Suppressor macrophage treated with lipopolysaccharide for 4 hours (primary cell): ENCODE data around the gene PRAMEF5.
A peak's percentile ranks its signal among the peaks of the same experiment; 100 is the strongest.
"Not testable (repeated sequence)": the region's sequence is repeated elsewhere in the genome, so short reads cannot be mapped to it uniquely, and the experiment has no call there.

Source experiments
- DNase-seq: peaks from one replicate; pipeline ENCODE4 v3.0.0-alpha.2; 2020

PRAMEF5 gene

GRCh38 chr1:13253898-13254297 lies at the start of gene PRAMEF5:
PRAMEF5 (plus strand) TSS chr1:13254198; CDS start chr1:13259269, 5,071 bp downstream.
- DNase-seq, result not testable (repeated sequence)

- DNase-seq, result not testable (repeated sequence)
Observed at GRCh38 chr1:13208712-13209111, 45.3 kb upstream of the PRAMEF5 start.

GRCh38 chr1:13216619-13217018 lies 37.4 kb upstream of the PRAMEF5 start:
- not testable (repeated sequence) for DNase-seq

GRCh38 chr1:13219203-13219602 lies 34.8 kb upstream of the PRAMEF5 start:
- not testable (repeated sequence) for DNase-seq

- DNase-seq, result not testable (repeated sequence)
Observed at GRCh38 chr1:13222788-13223187, 31.2 kb upstream of the PRAMEF5 start.

GRCh38 chr1:13224480-13225060 lies 29.4 kb upstream of the PRAMEF5 start:
- DNase-seq, result no peak

DNA sequence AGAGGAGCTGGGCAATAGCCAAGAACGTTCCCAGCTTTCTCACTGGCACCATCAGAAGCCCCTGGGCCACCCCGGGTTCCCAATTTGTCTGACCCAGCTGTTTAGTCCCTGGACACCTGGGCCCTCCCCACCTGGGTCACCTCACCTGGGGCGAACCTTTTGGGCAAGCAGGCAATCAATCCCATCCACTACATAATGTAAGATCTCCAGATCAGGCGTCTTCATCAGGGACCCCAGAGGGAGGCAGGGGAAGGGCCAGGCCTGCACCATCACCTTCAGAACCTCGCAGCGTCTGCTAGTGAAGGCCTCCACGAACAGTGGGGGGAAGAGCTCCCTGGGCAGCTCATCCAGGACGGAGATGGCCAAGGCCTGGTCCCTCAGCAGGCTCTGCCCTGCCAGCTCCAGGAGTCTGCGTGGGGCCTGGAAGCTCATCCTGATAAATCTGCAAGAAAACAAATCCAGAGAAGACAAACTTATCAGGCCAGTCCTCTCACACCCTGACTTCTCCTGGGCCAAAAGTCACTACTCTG lies 28.3 kb upstream of the PRAMEF5 start, which contains the start of gene PRAMEF18:
PRAMEF18 (minus strand) TSS at position 480 of the 530 bp plus-strand sequence; CDS start at position 432, 48 bp downstream.
- not testable (repeated sequence) for DNase-seq

DNA sequence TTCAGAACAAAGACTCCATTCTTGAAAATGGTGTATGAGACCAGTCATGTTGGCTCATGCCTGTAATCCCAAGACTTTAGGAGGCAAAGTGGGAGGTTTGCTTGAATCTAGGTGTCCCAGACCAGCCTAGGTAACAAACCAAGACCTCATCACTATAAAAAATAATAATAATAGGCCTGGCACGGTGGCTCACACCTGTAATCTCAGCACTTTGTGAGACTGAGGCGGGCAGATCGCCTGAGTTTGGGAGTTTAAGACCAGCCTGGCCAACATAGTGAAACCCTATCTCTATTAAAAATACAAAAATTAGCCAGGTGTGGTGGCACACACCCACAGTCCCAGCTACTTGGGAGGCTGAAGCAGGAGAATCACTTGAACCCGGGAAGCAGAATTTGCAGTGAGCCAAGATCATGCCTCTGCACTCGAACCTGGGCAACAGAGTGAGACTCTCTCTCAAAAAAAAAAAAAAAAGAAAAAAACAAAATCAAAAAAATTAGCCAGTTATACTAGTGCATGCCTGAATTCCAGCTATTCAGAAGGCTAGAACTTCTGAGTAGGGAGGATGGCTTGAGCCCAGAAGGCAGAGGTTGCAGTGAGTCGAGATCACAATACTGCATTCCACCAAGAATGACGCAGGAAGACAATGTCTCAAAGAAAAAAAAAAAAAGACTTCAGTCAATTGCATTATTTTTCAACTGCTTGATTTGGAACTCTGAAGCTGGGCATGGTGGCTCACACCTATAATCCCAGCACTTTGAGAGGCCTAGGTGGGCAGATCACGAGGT lies 26.5 kb upstream of the PRAMEF5 start:
- not testable (repeated sequence) for DNase-seq

DNA sequence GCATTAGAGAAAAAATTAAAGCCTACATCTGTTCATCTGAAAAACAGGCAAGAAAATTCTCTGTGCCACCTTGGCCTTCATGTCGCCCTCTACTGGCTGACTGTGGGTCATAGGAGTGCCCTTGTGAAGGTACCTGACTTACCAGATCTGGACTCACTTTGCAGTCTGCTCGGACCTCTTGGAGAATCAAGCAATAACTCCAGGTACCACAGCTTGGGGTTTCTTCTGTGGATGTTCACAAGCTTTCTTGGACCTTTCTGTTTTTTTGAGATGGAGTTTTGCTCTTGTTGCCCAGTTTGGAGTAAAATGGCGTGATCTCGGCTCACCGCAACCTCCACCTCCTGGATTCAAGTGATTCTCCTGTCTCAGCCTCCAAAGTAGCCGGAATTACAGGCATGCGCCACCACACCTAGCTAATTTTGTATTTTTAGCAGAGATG lies 25.6 kb upstream of the PRAMEF5 start:
- peak; percentile 30 for DNase-seq

- not testable (repeated sequence) for DNase-seq
Observed at GRCh38 chr1:13230096-13230495, 23.9 kb upstream of the PRAMEF5 start.

GRCh38 chr1:13230601-13231000 lies 23.4 kb upstream of the PRAMEF5 start:
- DNase-seq, result not testable (repeated sequence)

- not testable (repeated sequence) for DNase-seq
Observed at GRCh38 chr1:13231061-13231750, 22.8 kb upstream of the PRAMEF5 start.

DNA sequence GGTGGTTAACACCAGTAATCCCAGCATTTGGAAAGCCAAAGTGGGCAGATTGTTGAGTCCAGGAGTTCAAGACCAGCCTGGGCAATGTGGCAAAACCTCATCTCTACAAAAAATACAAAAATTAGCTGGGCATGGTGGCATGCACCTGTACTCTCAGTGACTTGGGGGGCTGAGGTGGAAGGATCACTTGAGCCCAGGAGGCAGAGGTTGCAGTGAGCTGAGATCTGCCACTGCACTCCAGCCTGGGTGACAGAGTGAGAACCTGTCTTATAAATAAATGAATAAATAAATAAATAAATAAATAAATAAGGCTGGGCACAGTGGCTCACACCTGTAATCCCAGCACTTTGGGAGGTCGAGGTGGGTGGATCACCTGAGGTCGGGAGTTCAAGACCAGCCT lies 21.9 kb upstream of the PRAMEF5 start:
- not testable (repeated sequence) for DNase-seq

- not testable (repeated sequence) for DNase-seq
Observed at GRCh38 chr1:13234057-13234456, 19.9 kb upstream of the PRAMEF5 start.

GRCh38 chr1:13237572-13237971 lies 16.4 kb upstream of the PRAMEF5 start:
- not testable (repeated sequence) for DNase-seq

- not testable (repeated sequence) for DNase-seq
Observed at GRCh38 chr1:13239633-13240032, 14.4 kb upstream of the PRAMEF5 start.

- not testable (repeated sequence) for DNase-seq
Observed at GRCh38 chr1:13243536-13244263, 10.3 kb upstream of the PRAMEF5 start.

GRCh38 chr1:13245841-13246553 lies 8.0 kb upstream of the PRAMEF5 start:
- not testable (repeated sequence) for DNase-seq

DNA sequence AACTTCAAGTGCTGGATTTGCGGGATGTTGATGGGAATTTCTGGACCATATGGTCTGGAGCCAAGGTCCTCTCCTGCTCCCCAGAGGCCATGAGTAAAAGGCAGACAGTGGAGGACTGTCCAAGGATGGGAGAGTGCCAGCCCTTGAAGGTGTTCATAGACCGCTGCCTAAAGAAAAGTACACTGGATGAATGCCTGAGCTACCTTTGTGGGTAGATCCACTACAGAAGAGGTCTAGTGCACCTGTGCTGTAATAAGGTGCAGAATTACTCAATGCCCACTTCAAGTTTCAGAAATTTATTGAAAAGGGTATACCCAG lies 7.5 kb upstream of the PRAMEF5 start:
- DNase-seq, result not testable (repeated sequence)

DNA sequence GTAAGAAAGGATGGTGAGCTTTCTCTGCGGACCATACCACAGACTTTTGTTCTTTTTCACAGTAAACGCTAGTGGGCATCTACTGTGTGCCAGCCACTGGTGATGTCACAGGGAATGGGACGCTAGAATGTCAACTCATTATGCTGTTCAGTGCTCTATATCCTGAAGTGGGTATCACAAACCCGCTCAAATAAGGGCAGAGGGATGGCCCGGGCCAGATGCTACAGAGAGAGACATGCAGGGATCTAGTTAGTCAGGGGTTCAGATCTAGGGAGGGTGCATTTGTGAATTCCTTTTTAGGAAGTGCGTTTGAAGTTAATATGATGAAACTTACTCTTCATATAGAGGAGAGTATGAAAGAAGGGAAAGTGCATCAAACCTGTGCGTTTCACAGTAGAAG lies 6.9 kb upstream of the PRAMEF5 start:
- not testable (repeated sequence) for DNase-seq

- DNase-seq, result not testable (repeated sequence)
Observed at GRCh38 chr1:13265124-13265523, 11.1 kb downstream of the PRAMEF5 start.

GRCh38 chr1:13277016-13277415 lies 23.0 kb downstream of the PRAMEF5 start:
- not testable (repeated sequence) for DNase-seq
